Keratinocyte (primary cell): ENCODE data around the gene BMAL2. TPM values are rescaled to one million over a fixed set of nuclear protein-coding genes. Genes with fewer than 3 reads are reported as not detected.

Experiments used
- DNase-seq: peaks from one replicate; pipeline ENCODE4 v3.0.0-alpha.2; 2011; ENCODE audit warnings: low read depth, missing footprints, low spot score
- FAIRE-seq: peaks from 2 replicates; lab custom pipeline; 2011; peaks lifted over from hg19 to GRCh38; lab: Jason Lieb, UNC
- H2AFZ ChIP-seq: 2 replicates; pipeline ENCODE4 v1.6.0; 2012; ENCODE audit warnings: low read length, control low read depth, inconsistent platforms; ENCODE audit not compliant: control insufficient read depth
- H3K27ac ChIP-seq: 2 replicates; pipeline ENCODE4 v1.5.1; 2011; ENCODE audit warnings: low read length; ENCODE audit not compliant: control insufficient read depth, insufficient read depth
- H3K27me3 ChIP-seq: 3 replicates; pipeline ENCODE4 v1.6.0; 2011; ENCODE audit warnings: low read length; ENCODE audit not compliant: control insufficient read depth, insufficient read depth; ENCODE audit errors: extremely low read depth
- H3K36me3 ChIP-seq, 2 experiments: 2 replicates in 1 of 2; 3 replicates in 1 of 2; pipeline ENCODE4 v1.5.1; 2011; ENCODE audit warnings: low read length in 2 of 2, mild to moderate bottlenecking in 1 of 2; ENCODE audit not compliant: control insufficient read depth in 2 of 2, insufficient read depth in 2 of 2; ENCODE audit errors: extremely low read depth in 1 of 2
- H3K4me1 ChIP-seq: 3 replicates; pipeline ENCODE4 v1.5.1; 2011; ENCODE audit warnings: low read length; ENCODE audit not compliant: control insufficient read depth, insufficient read depth; ENCODE audit errors: extremely low read depth
- H3K4me2 ChIP-seq: 3 replicates; pipeline ENCODE4 v1.6.0; 2011; ENCODE audit warnings: low read depth, low read length; ENCODE audit not compliant: control insufficient read depth, insufficient read depth; ENCODE audit errors: extremely low read depth
- H3K4me3 ChIP-seq, 3 experiments: fragments of 200-600 bp in 1 of 3; sonication (generic) in 1 of 3; 2 replicates in 2 of 3; 3 replicates in 1 of 3; pipeline ENCODE4 v1.5.1; 2011 to 2016; ENCODE audit warnings: low read length in 3 of 3, mild to moderate bottlenecking in 3 of 3, control low read depth in 2 of 3, inconsistent platforms in 1 of 3, low read depth in 1 of 3, mixed read lengths in 1 of 3, mixed run types in 1 of 3, moderate library complexity in 1 of 3; ENCODE audit not compliant: control insufficient read depth in 2 of 3, insufficient read depth in 2 of 3; ENCODE audit errors: extremely low read depth in 1 of 3
- H3K79me2 ChIP-seq: 2 replicates; pipeline ENCODE4 v1.6.0; 2012; ENCODE audit warnings: low read length; ENCODE audit not compliant: control insufficient read depth, insufficient read depth
- H3K9ac ChIP-seq: 3 replicates; pipeline ENCODE4 v1.6.0; 2011; ENCODE audit warnings: low read length; ENCODE audit not compliant: control insufficient read depth, insufficient read depth; ENCODE audit errors: extremely low read depth
- H3K9me1 ChIP-seq: 3 replicates; pipeline ENCODE4 v1.6.0; 2011; ENCODE audit warnings: low read length; ENCODE audit not compliant: control insufficient read depth, insufficient read depth; ENCODE audit errors: extremely low read depth
- H3K9me3 ChIP-seq: 2 replicates; pipeline ENCODE4 v1.5.1; 2012; ENCODE audit warnings: low read depth, low read length; ENCODE audit not compliant: control insufficient read depth
- H4K20me1 ChIP-seq: 3 replicates; pipeline ENCODE4 v1.6.0; 2011; ENCODE audit warnings: low read length; ENCODE audit not compliant: control insufficient read depth, insufficient read depth; ENCODE audit errors: extremely low read depth
- EZH2 ChIP-seq: IDR thresholded peaks from one replicate; pipeline ENCODE4 v1.6.1; 2012; ENCODE audit warnings: inconsistent platforms, mild to moderate bottlenecking, low read length, moderate library complexity
- dilution Hi-C: fragments of 300-500 bp; cut with MboI; formaldehyde crosslinking; loops from one replicate; pipeline ENCODE4 v1.7.0; 2020; ENCODE audit warnings: low sequenced_read_pairs; ENCODE audit not compliant: extremely low pct_ligation_motif_present
- polyA plus RNA-seq, 5 experiments: library from polyadenylated mRNA; depleted of rRNA in 3 of 5; stranded (reverse) in 3 of 5; stranded (forward) in 1 of 5; unstranded in 1 of 5; fragments of >200 nt; gene quantifications; 1 replicate in 1 of 5; 2 replicates in 3 of 5; 3 replicates in 1 of 5; pipeline versions ENCODE4 v1.2.1 to v1.2.3, GENCODE V29; 2011 to 2012; ENCODE audit warnings: missing spikeins in 2 of 5, low read depth in 1 of 5, low replicate concordance in 1 of 5
- TF ChIP-seq, protein P1 (sequence below), 3 experiments: IDR thresholded peaks in 1 of 3; conservative IDR thresholded peaks in 1 of 3; optimal IDR thresholded peaks in 1 of 3; 2 replicates in 2 of 3; 3 replicates in 1 of 3; pipeline versions ENCODE3 to v1.5.1; 2011; ENCODE audit warnings: low read length in 3 of 3, mild to moderate bottlenecking in 3 of 3, moderate library complexity in 2 of 3, control low read depth in 1 of 3, inconsistent platforms in 1 of 3; ENCODE audit not compliant: insufficient read depth in 2 of 3; ENCODE audit errors: extremely low read depth in 1 of 3

The BMAL2 gene
- polyA plus RNA-seq, 1 donor (not counting 4 experiments of a cell fraction or from before 2014, with no cell fraction given) = 33.6 TPM

DNA sequence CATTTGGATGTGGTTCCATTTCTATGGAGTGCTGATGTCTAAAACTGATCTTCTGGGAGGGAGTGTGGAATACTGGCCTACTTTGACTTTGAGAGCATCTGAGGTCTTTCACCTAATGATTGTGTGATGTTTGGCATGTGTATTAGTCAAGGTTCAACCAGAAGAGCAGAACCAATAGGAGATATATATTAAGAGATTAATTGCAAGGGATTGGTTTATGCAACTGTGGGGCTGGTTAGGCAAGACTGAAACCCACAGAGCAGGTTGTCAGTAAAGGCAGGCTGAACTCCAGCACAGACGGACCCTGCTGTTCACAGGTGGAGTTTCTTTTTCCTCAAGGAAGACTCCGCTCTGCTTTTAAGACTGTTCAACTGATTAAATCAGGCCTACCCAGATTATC, 11.6 kb downstream of the BMAL2 start:
- H3K9me3 ChIP-seq = no peaks in the 10 kb centered on the region
- FAIRE-seq (peak; percentile 44), DNase-seq (no peak)
- H3K9me1 ChIP-seq = no peaks in the 10 kb centered on the region
- H3K27me3 ChIP-seq = no peaks in the 10 kb centered on the region
- dilution Hi-C loops = no loop called here
- peak overlapping the region; percentile 50 for H3K9ac ChIP-seq
- H4K20me1 ChIP-seq = no peaks in the 10 kb centered on the region
- H3K4me1 ChIP-seq = peaks cover 68% of the 10 kb centered on the region
- TF ChIP-seq, protein P1, sequence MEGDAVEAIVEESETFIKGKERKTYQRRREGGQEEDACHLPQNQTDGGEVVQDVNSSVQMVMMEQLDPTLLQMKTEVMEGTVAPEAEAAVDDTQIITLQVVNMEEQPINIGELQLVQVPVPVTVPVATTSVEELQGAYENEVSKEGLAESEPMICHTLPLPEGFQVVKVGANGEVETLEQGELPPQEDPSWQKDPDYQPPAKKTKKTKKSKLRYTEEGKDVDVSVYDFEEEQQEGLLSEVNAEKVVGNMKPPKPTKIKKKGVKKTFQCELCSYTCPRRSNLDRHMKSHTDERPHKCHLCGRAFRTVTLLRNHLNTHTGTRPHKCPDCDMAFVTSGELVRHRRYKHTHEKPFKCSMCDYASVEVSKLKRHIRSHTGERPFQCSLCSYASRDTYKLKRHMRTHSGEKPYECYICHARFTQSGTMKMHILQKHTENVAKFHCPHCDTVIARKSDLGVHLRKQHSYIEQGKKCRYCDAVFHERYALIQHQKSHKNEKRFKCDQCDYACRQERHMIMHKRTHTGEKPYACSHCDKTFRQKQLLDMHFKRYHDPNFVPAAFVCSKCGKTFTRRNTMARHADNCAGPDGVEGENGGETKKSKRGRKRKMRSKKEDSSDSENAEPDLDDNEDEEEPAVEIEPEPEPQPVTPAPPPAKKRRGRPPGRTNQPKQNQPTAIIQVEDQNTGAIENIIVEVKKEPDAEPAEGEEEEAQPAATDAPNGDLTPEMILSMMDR (optimal IDR thresholded peaks at IDR 0.05 in 1 of 3, IDR thresholded peaks at IDR 0.05 in 1 of 3, conservative IDR thresholded peaks at IDR 0.05 in 1 of 3; ENCODE audit: extremely low read depth in 1 of 3, insufficient read depth in 2 of 3, low read length in 3 of 3) = no peak
- no peak for TF ChIP-seq EZH2
- no peak overlapping the region for H2AFZ ChIP-seq
- H3K4me3 ChIP-seq = peak overlapping the region in 2 of 3 experiments; percentile 3 to 40
- H3K79me2 ChIP-seq = peaks cover 79% of the 10 kb centered on the region
- peak overlapping the region; percentile 74 for H3K4me2 ChIP-seq
- H3K27ac ChIP-seq = peak overlapping the region; percentile 97
- H3K36me3 ChIP-seq = peaks cover 0 to 3% of the 10 kb centered on the region in 2 experiments

DNA sequence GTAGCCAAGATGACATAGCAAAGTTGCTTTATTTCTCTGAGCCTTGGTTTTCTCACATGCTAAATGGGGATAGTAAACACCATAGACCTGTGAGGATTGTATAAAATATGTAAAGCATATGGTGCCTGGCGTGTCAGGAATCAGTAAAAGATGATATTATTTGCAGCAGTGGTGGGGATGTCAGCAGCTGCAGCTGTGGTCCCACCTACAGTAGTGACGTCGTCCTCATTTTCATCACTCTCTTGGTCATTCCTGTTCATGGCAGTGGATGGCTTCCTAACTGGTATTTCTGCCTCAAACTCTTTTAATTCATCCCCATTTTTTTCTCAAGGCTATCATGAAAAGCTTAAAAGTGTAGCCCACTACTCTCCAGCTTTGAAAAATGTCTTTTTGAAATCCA, 12.1 kb downstream of the BMAL2 start:
- Histone ChIP-seq H3K4me1 (peaks cover 68% of the 10 kb centered on the region), H2AFZ (no peak overlapping the region), H3K27ac (peak overlapping the region; percentile 97), H4K20me1 (no peaks in the 10 kb centered on the region), H3K36me3 (peaks cover 0 to 3% of the 10 kb centered on the region in 2 experiments), H3K79me2 (peaks cover 79% of the 10 kb centered on the region), H3K27me3 (no peaks in the 10 kb centered on the region), H3K9ac (peak overlapping the region; percentile 50), H3K4me3 (no peak overlapping the region), H3K4me2 (peak overlapping the region; percentile 74), H3K9me1 (no peaks in the 10 kb centered on the region), H3K9me3 (no peaks in the 10 kb centered on the region)
- DNase-seq (no peak), FAIRE-seq (peak; percentile 5)
- TF ChIP-seq, protein P1 (optimal IDR thresholded peaks at IDR 0.05 in 1 of 3, IDR thresholded peaks at IDR 0.05 in 1 of 3, conservative IDR thresholded peaks at IDR 0.05 in 1 of 3; ENCODE audit: extremely low read depth in 1 of 3, insufficient read depth in 2 of 3, low read length in 3 of 3) = no peak
- TF ChIP-seq EZH2 = no peak
- dilution Hi-C loops = no loop called here
